HepG2 (cell line): ENCODE data around the gene LEFTY2. TPM values are rescaled to one million over a fixed set of nuclear protein-coding genes. Genes with fewer than 3 reads are reported as not detected.

Source experiments
- DNMT3B ChIP-seq: conservative IDR thresholded peaks from 2 replicates; pipeline ENCODE4 v1.6.1; 2016; ENCODE audit warnings: missing biosample characterization, control low read depth
- HMGXB3 ChIP-seq: sonication (generic); formaldehyde crosslinking; IDR thresholded peaks from 2 replicates; pipeline ENCODE4 v1.4.0; 2020; ENCODE audit warnings: missing genetic modification reagents, borderline replicate concordance
- MAZ ChIP-seq, 2 experiments: sonication (generic) in 1 of 2; formaldehyde crosslinking in 1 of 2; IDR thresholded peaks; 2 replicates each; pipeline versions ENCODE4 v1.5.0 to v1.6.1; 2012 to 2020; ENCODE audit warnings: low read depth in 2 of 2, mild to moderate bottlenecking in 2 of 2, borderline replicate concordance in 1 of 2, improper control_type of control experiment in 1 of 2, low read length in 1 of 2, missing genetic modification reagents in 1 of 2, moderate library complexity in 1 of 2
- MED13 ChIP-seq: sonication (generic); formaldehyde crosslinking; IDR thresholded peaks from 2 replicates; pipeline ENCODE4 v1.5.0; 2020; ENCODE audit warnings: missing genetic modification reagents
- MTF1 ChIP-seq: sonication (generic); formaldehyde crosslinking; IDR thresholded peaks from 2 replicates; pipeline ENCODE4 v1.5.0; 2020; ENCODE audit warnings: missing genetic modification reagents
- NR1H2 ChIP-seq: sonication (generic); formaldehyde crosslinking; IDR thresholded peaks from 2 replicates; pipeline ENCODE4 v1.8.1; 2022; ENCODE audit warnings: low read depth, missing genetic modification reagents, borderline replicate concordance
- REL ChIP-seq: sonication (generic); formaldehyde crosslinking; conservative IDR thresholded peaks from 2 replicates; pipeline ENCODE4 v1.8.0; 2022; ENCODE audit warnings: mild to moderate bottlenecking, missing genetic modification reagents, moderate library complexity
- SALL2 ChIP-seq: sonication (generic); formaldehyde crosslinking; IDR thresholded peaks from 2 replicates; pipeline ENCODE4 v1.8.1; 2023; ENCODE audit warnings: mild to moderate bottlenecking, missing genetic modification reagents, inconsistent platforms
- SP5 ChIP-seq: IDR thresholded peaks from 2 replicates; pipeline ENCODE4 v1.6.1; 2016; ENCODE audit warnings: low read depth, borderline replicate concordance
- YEATS2 ChIP-seq: sonication (generic); formaldehyde crosslinking; IDR thresholded peaks from 2 replicates; pipeline ENCODE4 v1.4.0; 2020; ENCODE audit warnings: missing genetic modification reagents, borderline replicate concordance
- ZBTB46 ChIP-seq: sonication (generic); formaldehyde crosslinking; IDR thresholded peaks from 2 replicates; pipeline ENCODE4 v1.4.0; 2020; ENCODE audit warnings: mild to moderate bottlenecking, missing genetic modification reagents, borderline replicate concordance
- ZFP36L1 ChIP-seq: sonication (generic); formaldehyde crosslinking; IDR thresholded peaks from 2 replicates; pipeline ENCODE4 v1.8.0; 2022; ENCODE audit warnings: mild to moderate bottlenecking, missing genetic modification reagents, moderate library complexity
- ZNF30 ChIP-seq: sonication (generic); formaldehyde crosslinking; IDR thresholded peaks from 2 replicates; pipeline ENCODE4 v1.5.0; 2020; ENCODE audit warnings: mild to moderate bottlenecking, missing genetic modification reagents
- ZNF749 ChIP-seq: sonication (generic); formaldehyde crosslinking; IDR thresholded peaks from 2 replicates; pipeline ENCODE4 v1.8.0; 2022; ENCODE audit warnings: mild to moderate bottlenecking, missing genetic modification reagents, moderate library complexity, borderline replicate concordance
- ZNF883 ChIP-seq: sonication (generic); formaldehyde crosslinking; IDR thresholded peaks from 2 replicates; pipeline ENCODE4 v1.5.1; 2020; ENCODE audit warnings: mild to moderate bottlenecking, missing genetic modification reagents; ENCODE audit errors: not compliant biosample characterization
- polyA plus RNA-seq, 8 experiments: library from polyadenylated mRNA; depleted of rRNA in 3 of 8; stranded (reverse) in 7 of 8; unstranded in 1 of 8; fragments of >200 nt; fragmentation: Illumina TruSeq in 4 of 8; extraction: Trizol in 4 of 8; gene quantifications; 2 replicates each; pipeline versions ENCODE4 v1.2.1 to v1.2.3, GENCODE V29; 2011 to 2016; ENCODE audit warnings: low read depth in 4 of 8, missing spikeins in 1 of 8, mixed read lengths in 1 of 8; ENCODE audit not compliant: insufficient read depth in 1 of 8
- total RNA-seq, 5 experiments: library from RNA; depleted of rRNA; stranded (reverse); fragments of >200 nt; fragmentation: Illumina TruSeq; extraction: Trizol; gene quantifications; 2 replicates each; pipeline ENCODE4 v1.2.3, GENCODE V29; 2016; ENCODE audit warnings: low read depth in 1 of 5
- TF ChIP-seq, protein P1 (sequence below): sonication (generic); formaldehyde crosslinking; IDR thresholded peaks from 2 replicates; pipeline ENCODE4 v1.4.0; 2020; ENCODE audit warnings: mild to moderate bottlenecking, missing genetic modification reagents
- TF ChIP-seq, protein P2 (sequence below): sonication (generic); formaldehyde crosslinking; IDR thresholded peaks from 2 replicates; pipeline ENCODE4 v1.4.0; 2020; ENCODE audit warnings: missing genetic modification reagents

The LEFTY2 gene
- total and polyA plus RNA-seq, 2 of the 13 experiments (the other 11 are each of a cell fraction or from before 2014, with no cell fraction given): 0.13 to 0.33 TPM

GRCh38 chr1:225923692-225924555, 17.1 kb downstream of the LEFTY2 start, which contains the start of gene PYCR2 (continued):
- TF ChIP-seq ZBTB46 (CRISPR knock-in tag): no peak
- TF ChIP-seq REL (CRISPR knock-in tag): peak; percentile 74; the same call in 1 of the 2 replicates
- 0 out of 2 replicates have a peak, but pooled peaks have one; percentile 6 for TF ChIP-seq MTF1
- peak; percentile 27; the same call in 1 of the 2 replicates for TF ChIP-seq SALL2
- peak; percentile 86 for TF ChIP-seq ZNF883 (CRISPR knock-in tag)
- TF ChIP-seq ZNF30: no peak
- no peak; the same call in 1 of the 2 replicates for TF ChIP-seq DNMT3B (CRISPR knock-in tag)
- TF ChIP-seq MED13 (CRISPR knock-in tag): no peak
- no peak for TF ChIP-seq ZFP36L1 (CRISPR knock-in tag)
- peak; percentile 66 for TF ChIP-seq YEATS2
- peak; percentile 86; the same call in 1 of the 2 replicates for TF ChIP-seq NR1H2 (CRISPR knock-in tag)
- TF ChIP-seq, protein P1, sequence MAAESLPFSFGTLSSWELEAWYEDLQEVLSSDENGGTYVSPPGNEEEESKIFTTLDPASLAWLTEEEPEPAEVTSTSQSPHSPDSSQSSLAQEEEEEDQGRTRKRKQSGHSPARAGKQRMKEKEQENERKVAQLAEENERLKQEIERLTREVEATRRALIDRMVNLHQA (CRISPR knock-in tag): no peak
- no peak for TF ChIP-seq MAZ (IDR thresholded peaks at IDR 0.05; ENCODE audit: borderline replicate concordance, low read depth, low read length)
- peak; percentile 94 for TF ChIP-seq MAZ (CRISPR knock-in tag; IDR thresholded peaks at IDR 0.05; ENCODE audit: low read depth)
- TF ChIP-seq, protein P2, sequence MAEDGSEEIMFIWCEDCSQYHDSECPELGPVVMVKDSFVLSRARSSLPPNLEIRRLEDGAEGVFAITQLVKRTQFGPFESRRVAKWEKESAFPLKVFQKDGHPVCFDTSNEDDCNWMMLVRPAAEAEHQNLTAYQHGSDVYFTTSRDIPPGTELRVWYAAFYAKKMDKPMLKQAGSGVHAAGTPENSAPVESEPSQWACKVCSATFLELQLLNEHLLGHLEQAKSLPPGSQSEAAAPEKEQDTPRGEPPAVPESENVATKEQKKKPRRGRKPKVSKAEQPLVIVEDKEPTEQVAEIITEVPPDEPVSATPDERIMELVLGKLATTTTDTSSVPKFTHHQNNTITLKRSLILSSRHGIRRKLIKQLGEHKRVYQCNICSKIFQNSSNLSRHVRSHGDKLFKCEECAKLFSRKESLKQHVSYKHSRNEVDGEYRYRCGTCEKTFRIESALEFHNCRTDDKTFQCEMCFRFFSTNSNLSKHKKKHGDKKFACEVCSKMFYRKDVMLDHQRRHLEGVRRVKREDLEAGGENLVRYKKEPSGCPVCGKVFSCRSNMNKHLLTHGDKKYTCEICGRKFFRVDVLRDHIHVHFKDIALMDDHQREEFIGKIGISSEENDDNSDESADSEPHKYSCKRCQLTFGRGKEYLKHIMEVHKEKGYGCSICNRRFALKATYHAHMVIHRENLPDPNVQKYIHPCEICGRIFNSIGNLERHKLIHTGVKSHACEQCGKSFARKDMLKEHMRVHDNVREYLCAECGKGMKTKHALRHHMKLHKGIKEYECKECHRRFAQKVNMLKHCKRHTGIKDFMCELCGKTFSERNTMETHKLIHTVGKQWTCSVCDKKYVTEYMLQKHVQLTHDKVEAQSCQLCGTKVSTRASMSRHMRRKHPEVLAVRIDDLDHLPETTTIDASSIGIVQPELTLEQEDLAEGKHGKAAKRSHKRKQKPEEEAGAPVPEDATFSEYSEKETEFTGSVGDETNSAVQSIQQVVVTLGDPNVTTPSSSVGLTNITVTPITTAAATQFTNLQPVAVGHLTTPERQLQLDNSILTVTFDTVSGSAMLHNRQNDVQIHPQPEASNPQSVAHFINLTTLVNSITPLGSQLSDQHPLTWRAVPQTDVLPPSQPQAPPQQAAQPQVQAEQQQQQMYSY: no peak; the same call in 1 of the 2 replicates
- peak; percentile 41 for TF ChIP-seq SP5 (CRISPR knock-in tag)
- peak; percentile 84; the same call in 1 of the 2 replicates for TF ChIP-seq ZNF749 (CRISPR knock-in tag)
- TF ChIP-seq HMGXB3: no peak
